ENCODE data around the gene RECK. TPM values are rescaled to one million over a fixed set of nuclear protein-coding genes. Genes with fewer than 3 reads are reported as not detected.
A peak's percentile ranks its signal among the peaks of the same experiment; 100 is the strongest.

RECK gene
- total and polyA plus RNA-seq, 2 experiments from 2014 or later, result 8.1 to 11.6 TPM

DNA sequence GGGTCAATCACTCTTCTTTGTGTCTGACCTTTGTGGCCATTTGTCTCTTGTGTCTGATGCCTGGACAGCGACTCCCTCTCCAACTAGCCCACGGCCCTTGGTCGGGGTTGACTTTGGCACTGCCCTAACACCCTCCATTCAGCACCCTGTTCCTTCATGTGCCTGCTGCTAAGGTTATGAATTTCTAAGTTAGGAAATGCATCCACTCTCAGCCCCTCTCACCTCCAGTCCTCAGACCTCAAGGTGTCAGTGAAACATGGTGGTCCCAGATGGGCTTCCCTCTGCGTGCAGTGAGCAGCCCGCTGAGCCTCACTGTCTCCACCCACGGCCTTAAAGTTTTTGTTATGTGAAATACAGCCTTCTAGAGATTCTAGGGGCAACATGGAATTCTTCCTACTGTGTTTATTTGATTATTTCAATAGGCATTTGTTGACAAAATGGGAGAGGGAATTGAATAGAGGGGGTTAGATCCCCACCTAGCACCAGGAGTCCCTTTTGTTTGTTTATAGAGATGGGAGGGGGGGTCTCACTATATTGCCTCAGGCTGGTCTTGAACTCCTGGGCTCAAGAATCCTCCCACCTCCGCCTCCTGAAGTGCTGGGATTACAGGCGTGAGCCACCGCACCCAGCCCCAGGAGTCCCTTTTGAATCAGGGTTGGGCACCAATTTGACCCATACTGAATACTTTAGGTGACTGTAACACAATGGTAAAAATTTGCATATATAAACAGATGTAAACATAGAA lies 98.2 kb downstream of the RECK start:
- Histone ChIP-seq H3K4me2 (peak overlapping the region; percentile 99), H3K4me3 (peak overlapping the region; percentile 77), H2AFZ (no peak overlapping the region), H4K20me1 (replicated peaks; ENCODE audit: insufficient read depth) (peaks cover 6% of the 10 kb centered on the region), H3K27ac (ENCODE audit: low read depth) (no peak overlapping the region), H3K79me2 (replicated peaks; ENCODE audit: insufficient read depth) (no peaks in the 10 kb centered on the region), H3K9me2 (ENCODE audit: insufficient read depth) (no peaks in the 10 kb centered on the region), H3F3A (replicated peaks; ENCODE audit: low read depth) (peaks cover 7% of the 10 kb centered on the region; the same call in 1 of the 2 replicates), H3K36me3 (ENCODE audit: insufficient read depth) (no peaks in the 10 kb centered on the region), H3K27me3 (ENCODE audit: insufficient read depth) (peaks cover 84% of the 10 kb centered on the region), H3K4me1 (ENCODE audit: insufficient read depth) (peaks cover 31% of the 10 kb centered on the region)
- Mint-ChIP-seq H3K9me3 (no peaks in the 10 kb centered on the region; the same call in 2 of the 3 replicates), H3K4me1 (peaks cover 28% of the 10 kb centered on the region), H3K36me3 (ENCODE audit: low read depth) (no peaks in the 10 kb centered on the region), H3K4me3 (peak overlapping the region; percentile 76), H3K27ac (no peak overlapping the region), H3K27me3 (ENCODE audit: insufficient read depth, low read depth, poor library complexity) (peaks cover 62% of the 10 kb centered on the region)
- DNase-seq (ENCODE audit: low spot score) (peak; percentile 40), ATAC-seq (peak; percentile 28)
- no peak for TF ChIP-seq POLR2AphosphoS5 (IDR thresholded peaks at IDR 0.05; ENCODE audit: low read depth)
- TF ChIP-seq, protein P1, sequence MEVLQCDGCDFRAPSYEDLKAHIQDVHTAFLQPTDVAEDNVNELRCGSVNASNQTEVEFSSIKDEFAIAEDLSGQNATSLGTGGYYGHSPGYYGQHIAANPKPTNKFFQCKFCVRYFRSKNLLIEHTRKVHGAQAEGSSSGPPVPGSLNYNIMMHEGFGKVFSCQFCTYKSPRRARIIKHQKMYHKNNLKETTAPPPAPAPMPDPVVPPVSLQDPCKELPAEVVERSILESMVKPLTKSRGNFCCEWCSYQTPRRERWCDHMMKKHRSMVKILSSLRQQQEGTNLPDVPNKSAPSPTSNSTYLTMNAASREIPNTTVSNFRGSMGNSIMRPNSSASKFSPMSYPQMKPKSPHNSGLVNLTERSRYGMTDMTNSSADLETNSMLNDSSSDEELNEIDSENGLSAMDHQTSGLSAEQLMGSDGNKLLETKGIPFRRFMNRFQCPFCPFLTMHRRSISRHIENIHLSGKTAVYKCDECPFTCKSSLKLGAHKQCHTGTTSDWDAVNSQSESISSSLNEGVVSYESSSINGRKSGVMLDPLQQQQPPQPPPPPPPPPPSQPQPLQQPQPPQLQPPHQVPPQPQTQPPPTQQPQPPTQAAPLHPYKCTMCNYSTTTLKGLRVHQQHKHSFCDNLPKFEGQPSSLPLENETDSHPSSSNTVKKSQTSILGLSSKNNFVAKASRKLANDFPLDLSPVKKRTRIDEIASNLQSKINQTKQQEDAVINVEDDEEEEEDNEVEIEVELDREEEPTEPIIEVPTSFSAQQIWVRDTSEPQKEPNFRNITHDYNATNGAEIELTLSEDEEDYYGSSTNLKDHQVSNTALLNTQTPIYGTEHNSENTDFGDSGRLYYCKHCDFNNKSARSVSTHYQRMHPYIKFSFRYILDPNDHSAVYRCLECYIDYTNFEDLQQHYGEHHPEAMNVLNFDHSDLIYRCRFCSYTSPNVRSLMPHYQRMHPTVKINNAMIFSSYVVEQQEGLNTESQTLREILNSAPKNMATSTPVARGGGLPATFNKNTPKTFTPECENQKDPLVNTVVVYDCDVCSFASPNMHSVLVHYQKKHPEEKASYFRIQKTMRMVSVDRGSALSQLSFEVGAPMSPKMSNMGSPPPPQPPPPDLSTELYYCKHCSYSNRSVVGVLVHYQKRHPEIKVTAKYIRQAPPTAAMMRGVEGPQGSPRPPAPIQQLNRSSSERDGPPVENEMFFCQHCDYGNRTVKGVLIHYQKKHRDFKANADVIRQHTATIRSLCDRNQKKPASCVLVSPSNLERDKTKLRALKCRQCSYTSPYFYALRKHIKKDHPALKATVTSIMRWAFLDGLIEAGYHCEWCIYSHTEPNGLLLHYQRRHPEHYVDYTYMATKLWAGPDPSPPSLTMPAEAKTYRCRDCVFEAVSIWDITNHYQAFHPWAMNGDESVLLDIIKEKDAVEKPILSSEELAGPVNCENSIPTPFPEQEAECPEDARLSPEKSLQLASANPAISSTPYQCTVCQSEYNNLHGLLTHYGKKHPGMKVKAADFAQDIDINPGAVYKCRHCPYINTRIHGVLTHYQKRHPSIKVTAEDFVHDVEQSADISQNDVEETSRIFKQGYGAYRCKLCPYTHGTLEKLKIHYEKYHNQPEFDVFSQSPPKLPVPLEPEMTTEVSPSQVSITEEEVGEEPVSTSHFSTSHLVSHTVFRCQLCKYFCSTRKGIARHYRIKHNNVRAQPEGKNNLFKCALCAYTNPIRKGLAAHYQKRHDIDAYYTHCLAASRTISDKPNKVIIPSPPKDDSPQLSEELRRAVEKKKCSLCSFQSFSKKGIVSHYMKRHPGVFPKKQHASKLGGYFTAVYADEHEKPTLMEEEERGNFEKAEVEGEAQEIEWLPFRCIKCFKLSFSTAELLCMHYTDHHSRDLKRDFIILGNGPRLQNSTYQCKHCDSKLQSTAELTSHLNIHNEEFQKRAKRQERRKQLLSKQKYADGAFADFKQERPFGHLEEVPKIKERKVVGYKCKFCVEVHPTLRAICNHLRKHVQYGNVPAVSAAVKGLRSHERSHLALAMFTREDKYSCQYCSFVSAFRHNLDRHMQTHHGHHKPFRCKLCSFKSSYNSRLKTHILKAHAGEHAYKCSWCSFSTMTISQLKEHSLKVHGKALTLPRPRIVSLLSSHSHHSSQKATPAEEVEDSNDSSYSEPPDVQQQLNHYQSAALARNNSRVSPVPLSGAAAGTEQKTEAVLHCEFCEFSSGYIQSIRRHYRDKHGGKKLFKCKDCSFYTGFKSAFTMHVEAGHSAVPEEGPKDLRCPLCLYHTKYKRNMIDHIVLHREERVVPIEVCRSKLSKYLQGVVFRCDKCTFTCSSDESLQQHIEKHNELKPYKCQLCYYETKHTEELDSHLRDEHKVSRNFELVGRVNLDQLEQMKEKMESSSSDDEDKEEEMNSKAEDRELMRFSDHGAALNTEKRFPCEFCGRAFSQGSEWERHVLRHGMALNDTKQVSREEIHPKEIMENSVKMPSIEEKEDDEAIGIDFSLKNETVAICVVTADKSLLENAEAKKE (CRISPR knock-in tag; IDR thresholded peaks at IDR 0.05), result no peak
- TF ChIP-seq, protein P2, sequence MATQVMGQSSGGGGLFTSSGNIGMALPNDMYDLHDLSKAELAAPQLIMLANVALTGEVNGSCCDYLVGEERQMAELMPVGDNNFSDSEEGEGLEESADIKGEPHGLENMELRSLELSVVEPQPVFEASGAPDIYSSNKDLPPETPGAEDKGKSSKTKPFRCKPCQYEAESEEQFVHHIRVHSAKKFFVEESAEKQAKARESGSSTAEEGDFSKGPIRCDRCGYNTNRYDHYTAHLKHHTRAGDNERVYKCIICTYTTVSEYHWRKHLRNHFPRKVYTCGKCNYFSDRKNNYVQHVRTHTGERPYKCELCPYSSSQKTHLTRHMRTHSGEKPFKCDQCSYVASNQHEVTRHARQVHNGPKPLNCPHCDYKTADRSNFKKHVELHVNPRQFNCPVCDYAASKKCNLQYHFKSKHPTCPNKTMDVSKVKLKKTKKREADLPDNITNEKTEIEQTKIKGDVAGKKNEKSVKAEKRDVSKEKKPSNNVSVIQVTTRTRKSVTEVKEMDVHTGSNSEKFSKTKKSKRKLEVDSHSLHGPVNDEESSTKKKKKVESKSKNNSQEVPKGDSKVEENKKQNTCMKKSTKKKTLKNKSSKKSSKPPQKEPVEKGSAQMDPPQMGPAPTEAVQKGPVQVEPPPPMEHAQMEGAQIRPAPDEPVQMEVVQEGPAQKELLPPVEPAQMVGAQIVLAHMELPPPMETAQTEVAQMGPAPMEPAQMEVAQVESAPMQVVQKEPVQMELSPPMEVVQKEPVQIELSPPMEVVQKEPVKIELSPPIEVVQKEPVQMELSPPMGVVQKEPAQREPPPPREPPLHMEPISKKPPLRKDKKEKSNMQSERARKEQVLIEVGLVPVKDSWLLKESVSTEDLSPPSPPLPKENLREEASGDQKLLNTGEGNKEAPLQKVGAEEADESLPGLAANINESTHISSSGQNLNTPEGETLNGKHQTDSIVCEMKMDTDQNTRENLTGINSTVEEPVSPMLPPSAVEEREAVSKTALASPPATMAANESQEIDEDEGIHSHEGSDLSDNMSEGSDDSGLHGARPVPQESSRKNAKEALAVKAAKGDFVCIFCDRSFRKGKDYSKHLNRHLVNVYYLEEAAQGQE (IDR thresholded peaks at IDR 0.05; ENCODE audit: unreplicated experiment), result no peak
- TF ChIP-seq, protein P3, sequence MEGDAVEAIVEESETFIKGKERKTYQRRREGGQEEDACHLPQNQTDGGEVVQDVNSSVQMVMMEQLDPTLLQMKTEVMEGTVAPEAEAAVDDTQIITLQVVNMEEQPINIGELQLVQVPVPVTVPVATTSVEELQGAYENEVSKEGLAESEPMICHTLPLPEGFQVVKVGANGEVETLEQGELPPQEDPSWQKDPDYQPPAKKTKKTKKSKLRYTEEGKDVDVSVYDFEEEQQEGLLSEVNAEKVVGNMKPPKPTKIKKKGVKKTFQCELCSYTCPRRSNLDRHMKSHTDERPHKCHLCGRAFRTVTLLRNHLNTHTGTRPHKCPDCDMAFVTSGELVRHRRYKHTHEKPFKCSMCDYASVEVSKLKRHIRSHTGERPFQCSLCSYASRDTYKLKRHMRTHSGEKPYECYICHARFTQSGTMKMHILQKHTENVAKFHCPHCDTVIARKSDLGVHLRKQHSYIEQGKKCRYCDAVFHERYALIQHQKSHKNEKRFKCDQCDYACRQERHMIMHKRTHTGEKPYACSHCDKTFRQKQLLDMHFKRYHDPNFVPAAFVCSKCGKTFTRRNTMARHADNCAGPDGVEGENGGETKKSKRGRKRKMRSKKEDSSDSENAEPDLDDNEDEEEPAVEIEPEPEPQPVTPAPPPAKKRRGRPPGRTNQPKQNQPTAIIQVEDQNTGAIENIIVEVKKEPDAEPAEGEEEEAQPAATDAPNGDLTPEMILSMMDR (conservative IDR thresholded peaks at IDR 0.05; ENCODE audit: low read depth in 2 of 2), result no peak
- TF ChIP-seq STAT1 (IDR thresholded peaks at IDR 0.05; ENCODE audit: unreplicated experiment), result no peak
- TF ChIP-seq EZH2 (IDR thresholded peaks at IDR 0.05; ENCODE audit: low read depth, unreplicated experiment), result no peak
- TF ChIP-seq ZNF114 (CRISPR knock-in tag; IDR thresholded peaks at IDR 0.05), result no peak
- no peak for TF ChIP-seq JUNB (IDR thresholded peaks at IDR 0.05; ENCODE audit: unreplicated experiment)
- TF ChIP-seq, protein P4, sequence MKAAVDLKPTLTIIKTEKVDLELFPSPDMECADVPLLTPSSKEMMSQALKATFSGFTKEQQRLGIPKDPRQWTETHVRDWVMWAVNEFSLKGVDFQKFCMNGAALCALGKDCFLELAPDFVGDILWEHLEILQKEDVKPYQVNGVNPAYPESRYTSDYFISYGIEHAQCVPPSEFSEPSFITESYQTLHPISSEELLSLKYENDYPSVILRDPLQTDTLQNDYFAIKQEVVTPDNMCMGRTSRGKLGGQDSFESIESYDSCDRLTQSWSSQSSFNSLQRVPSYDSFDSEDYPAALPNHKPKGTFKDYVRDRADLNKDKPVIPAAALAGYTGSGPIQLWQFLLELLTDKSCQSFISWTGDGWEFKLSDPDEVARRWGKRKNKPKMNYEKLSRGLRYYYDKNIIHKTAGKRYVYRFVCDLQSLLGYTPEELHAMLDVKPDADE (IDR thresholded peaks at IDR 0.05), result no peak
- no peak for TF ChIP-seq CREB1 (CRISPR knock-in tag; IDR thresholded peaks at IDR 0.05; ENCODE audit: low read depth)
- TF ChIP-seq NANOG (IDR thresholded peaks at IDR 0.05; ENCODE audit: borderline replicate concordance), result no peak
- no peak for TF ChIP-seq EZH2phosphoT487 (IDR thresholded peaks at IDR 0.05; ENCODE audit: unreplicated experiment)
- no peak for TF ChIP-seq ZNF331 (CRISPR knock-in tag; IDR thresholded peaks at IDR 0.05; ENCODE audit: low read depth)
